Upper lobe of left lung (tissue), 6 donors: Measurements from ENCODE around the gene KIAA1217. TPM values are rescaled to one million over a fixed set of nuclear protein-coding genes. Genes with fewer than 3 reads are reported as not detected.

Source experiments
- ATAC-seq, 2 donors: fragments of 200-7000 bp; cut with Tn5 transposase; one replicate each; pipeline ENCODE4 v1.9.1; 2022; ENCODE audit warnings: mild to moderate bottlenecking in 2 of 2, moderate library complexity in 2 of 2; ENCODE audit not compliant: low FRiP score in 2 of 2
- DNase-seq, 2 donors: peaks; one replicate each; pipeline ENCODE4 v3.0.0-alpha.2; 2019 to 2020
- H3K27ac ChIP-seq, 4 donors: fragments of 200-600 bp; sonication (generic); one replicate each; pipeline ENCODE4 v1.5.1; 2016 to 2019
- H3K27me3 ChIP-seq, 4 donors: fragments of 200-600 bp; sonication (generic); one replicate each; pipeline ENCODE4 v1.5.1; 2017 to 2019
- H3K36me3 ChIP-seq, 4 donors: fragments of 200-600 bp; sonication (generic); one replicate each; pipeline ENCODE4 v1.5.1; 2016 to 2019
- H3K4me1 ChIP-seq, 4 donors: fragments of 200-600 bp; sonication (generic); one replicate each; pipeline ENCODE4 v1.5.1; 2018 to 2019
- H3K4me3 ChIP-seq, 4 donors: fragments of 200-600 bp; sonication (generic); one replicate each; pipeline ENCODE4 v1.5.1; 2017 to 2019; ENCODE audit warnings: mild to moderate bottlenecking in 2 of 4, moderate library complexity in 1 of 4
- H3K9me3 ChIP-seq, 4 donors: fragments of 200-600 bp; sonication (generic); one replicate each; pipeline ENCODE4 v1.5.1; 2018 to 2019
- EP300 ChIP-seq, 4 donors: sonication (generic); formaldehyde crosslinking; IDR thresholded peaks; one replicate each; pipeline ENCODE4 v1.5.1; 2017; ENCODE audit warnings: antibody characterized with exemption in 4 of 4, control low read depth in 2 of 4
- POLR2A ChIP-seq, 4 donors: fragments of 450-650 bp; IDR thresholded peaks; one replicate each; pipeline ENCODE4 v1.5.1; 2016 to 2017; ENCODE audit warnings: antibody characterized with exemption in 4 of 4, mild to moderate bottlenecking in 2 of 4
- POLR2AphosphoS5 ChIP-seq, 2 donors: sonication (generic); formaldehyde crosslinking; IDR thresholded peaks; one replicate each; pipeline ENCODE4 v1.5.1; 2017; ENCODE audit warnings: antibody characterized with exemption in 2 of 2
- WGBS, 2 donors: methylation state at CpG; one replicate each; pipeline ENCODE4 v1.1.5; 2017 to 2018; 5-methylcytosine and 5-hydroxymethylcytosine counted together
- total RNA-seq, 6 donors: library from RNA; depleted of rRNA in 4 of 6; stranded (reverse); fragments of >200 nt in 4 of 6; gene quantifications; one replicate each; pipeline versions ENCODE4 v1.1.0 to v1.2.1, GENCODE V29; 2016 to 2021
- TF ChIP-seq, protein P1 (sequence below), 6 experiments: fragments of 450-650 bp in 4 of 6; fragments of 200-600 bp in 2 of 6; sonication (generic) in 2 of 6; IDR thresholded peaks; one replicate each; pipeline ENCODE4 v1.5.1; 2016 to 2019; ENCODE audit warnings: antibody characterized with exemption in 6 of 6
- donor health status: DM: no; HTN: no; CAD: no; lungs with moderate emphysema.
- donor health status: DM: no; HTN: yes; CAD: no; lungs with severe emphysema.

Gene KIAA1217
- total RNA-seq, 6 donors from 2014 or later, result 18.4 to 109 (median 41.0) TPM

DNA sequence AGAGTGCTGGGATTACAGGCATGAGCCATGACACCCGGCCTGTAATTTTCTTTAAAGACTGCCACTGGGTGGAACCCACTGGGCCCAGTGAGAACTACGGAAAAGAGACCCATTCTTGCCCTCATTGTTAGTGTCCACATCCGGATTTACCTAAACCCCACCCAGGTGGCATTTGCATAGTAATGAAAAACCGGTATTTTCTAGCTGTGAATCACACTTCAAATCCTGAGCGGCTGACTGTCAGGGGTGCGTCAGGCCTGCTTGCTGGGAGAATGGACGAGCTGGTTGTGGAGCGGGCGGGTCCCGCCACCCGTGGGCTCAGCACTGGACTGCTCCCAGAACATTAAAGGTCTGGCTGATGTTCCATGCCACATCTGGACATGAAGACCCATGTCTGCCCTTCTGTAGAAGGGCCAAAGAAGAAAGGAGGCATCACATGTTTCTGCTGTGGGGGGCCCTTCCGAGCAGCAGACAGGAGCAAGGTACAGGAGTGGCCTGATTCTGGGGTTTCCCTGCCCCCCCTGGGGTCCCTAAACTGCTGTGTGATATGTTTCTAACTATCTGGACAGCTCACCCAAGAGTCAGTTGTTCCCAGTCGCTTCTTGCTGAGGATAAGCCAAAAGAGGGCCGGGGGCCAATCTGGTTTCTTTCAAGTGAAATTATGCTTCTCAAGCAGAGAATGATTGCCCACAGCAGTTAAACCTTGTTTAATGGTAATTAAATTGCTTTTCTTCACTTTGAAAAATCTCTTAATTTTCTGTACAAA is 46.4 kb downstream of the KIAA1217 start:
- ATAC-seq (no peak), DNase-seq (peak in 1 of 2 donors; percentile 50)
- WGBS, 2 donors, result 78% methylated on average over 12 to 14 of the region's 14 CpGs
- Histone ChIP-seq H3K4me3 (no peak overlapping the region), H3K36me3 (no peaks in the 10 kb centered on the region), H3K27me3 (no peaks in the 10 kb centered on the region), H3K27ac (peak overlapping the region in 2 of 4 donors; percentile 57 to 60), H3K9me3 (no peaks in the 10 kb centered on the region), H3K4me1 (peaks cover 0 to 22% (median 5%) of the 10 kb centered on the region in 4 donors)
- no peak for TF ChIP-seq POLR2A (IDR thresholded peaks at IDR 0.05)
- no peak for TF ChIP-seq POLR2AphosphoS5 (IDR thresholded peaks at IDR 0.05)
- TF ChIP-seq, protein P1, sequence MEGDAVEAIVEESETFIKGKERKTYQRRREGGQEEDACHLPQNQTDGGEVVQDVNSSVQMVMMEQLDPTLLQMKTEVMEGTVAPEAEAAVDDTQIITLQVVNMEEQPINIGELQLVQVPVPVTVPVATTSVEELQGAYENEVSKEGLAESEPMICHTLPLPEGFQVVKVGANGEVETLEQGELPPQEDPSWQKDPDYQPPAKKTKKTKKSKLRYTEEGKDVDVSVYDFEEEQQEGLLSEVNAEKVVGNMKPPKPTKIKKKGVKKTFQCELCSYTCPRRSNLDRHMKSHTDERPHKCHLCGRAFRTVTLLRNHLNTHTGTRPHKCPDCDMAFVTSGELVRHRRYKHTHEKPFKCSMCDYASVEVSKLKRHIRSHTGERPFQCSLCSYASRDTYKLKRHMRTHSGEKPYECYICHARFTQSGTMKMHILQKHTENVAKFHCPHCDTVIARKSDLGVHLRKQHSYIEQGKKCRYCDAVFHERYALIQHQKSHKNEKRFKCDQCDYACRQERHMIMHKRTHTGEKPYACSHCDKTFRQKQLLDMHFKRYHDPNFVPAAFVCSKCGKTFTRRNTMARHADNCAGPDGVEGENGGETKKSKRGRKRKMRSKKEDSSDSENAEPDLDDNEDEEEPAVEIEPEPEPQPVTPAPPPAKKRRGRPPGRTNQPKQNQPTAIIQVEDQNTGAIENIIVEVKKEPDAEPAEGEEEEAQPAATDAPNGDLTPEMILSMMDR (IDR thresholded peaks at IDR 0.05), result no peak

- DNase-seq (no peak), ATAC-seq (no peak)
- TF ChIP-seq, protein P1 (IDR thresholded peaks at IDR 0.05), result no peak
- TF ChIP-seq POLR2A (IDR thresholded peaks at IDR 0.05) (no peak), EP300 (IDR thresholded peaks at IDR 0.05) (no peak), POLR2AphosphoS5 (IDR thresholded peaks at IDR 0.05) (no peak)
- Histone ChIP-seq H3K9me3 (no peaks in the 10 kb centered on the region), H3K27ac (peak overlapping the region in 2 of 4 donors; percentile 57 to 60), H3K4me3 (no peak overlapping the region), H3K36me3 (no peaks in the 10 kb centered on the region), H3K27me3 (no peaks in the 10 kb centered on the region), H3K4me1 (peaks cover 0 to 19% (median 5%) of the 10 kb centered on the region in 4 donors)
- WGBS, 2 donors, result 54 to 60% methylated on average over 5 of the region's 5 CpGs
These were observed 47.0 kb downstream of the KIAA1217 start for GRCh38 chr10:24255881-24256311.

- H3K4me3 ChIP-seq, result no peak overlapping the region
- H3K27me3 ChIP-seq, result no peaks in the 10 kb centered on the region
- no peaks in the 10 kb centered on the region for H3K9me3 ChIP-seq
- H3K4me1 ChIP-seq, result peaks cover 0 to 12% (median 5%) of the 10 kb centered on the region in 4 donors
- no peak for DNase-seq
- H3K36me3 ChIP-seq, result no peaks in the 10 kb centered on the region
- TF ChIP-seq EP300 (IDR thresholded peaks at IDR 0.05) (no peak), POLR2A (IDR thresholded peaks at IDR 0.05) (no peak), POLR2AphosphoS5 (IDR thresholded peaks at IDR 0.05) (no peak)
- TF ChIP-seq, protein P1 (IDR thresholded peaks at IDR 0.05), result no peak
- peak overlapping the region in 2 of 4 donors; percentile 57 to 60 for H3K27ac ChIP-seq
- ATAC-seq, result no peak
- 79 to 83% methylated on average over 2 of the region's 2 CpGs for WGBS, 2 donors
These were observed 47.7 kb downstream of the KIAA1217 start for GRCh38 chr10:24256619-24257107.

DNA sequence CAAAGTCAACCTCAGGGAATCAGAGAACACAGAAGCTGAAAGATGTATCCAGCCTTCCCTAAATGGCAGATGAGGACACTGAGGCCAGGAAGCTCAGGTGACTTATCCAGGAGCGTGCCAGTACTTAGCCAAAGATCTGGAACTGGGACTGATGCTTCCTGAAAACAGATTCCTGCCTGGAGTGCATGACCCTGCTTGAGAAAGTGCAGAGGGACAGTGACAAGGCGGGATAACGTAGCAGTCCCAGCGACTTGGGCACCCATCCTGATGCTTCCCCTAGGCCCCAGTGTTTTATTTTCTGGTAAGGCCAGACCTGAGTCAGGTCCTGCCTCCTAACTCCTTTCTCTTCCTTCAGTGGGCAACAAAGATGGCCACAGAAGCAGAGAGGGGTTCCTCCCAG is 48.6 kb downstream of the KIAA1217 start:
- Histone ChIP-seq H3K4me3 (no peak overlapping the region), H3K27me3 (no peaks in the 10 kb centered on the region), H3K36me3 (no peaks in the 10 kb centered on the region), H3K27ac (peak overlapping the region in 1 of 4 donors; percentile 11), H3K4me1 (peaks cover 0 to 12% (median 5%) of the 10 kb centered on the region in 4 donors), H3K9me3 (no peaks in the 10 kb centered on the region)
- 93 to 94% methylated on average over 4 of the region's 4 CpGs for WGBS, 2 donors
- DNase-seq (no peak), ATAC-seq (no peak)
- TF ChIP-seq EP300 (IDR thresholded peaks at IDR 0.05) (no peak), POLR2A (IDR thresholded peaks at IDR 0.05) (no peak), POLR2AphosphoS5 (IDR thresholded peaks at IDR 0.05) (no peak)
- TF ChIP-seq, protein P1 (IDR thresholded peaks at IDR 0.05), result no peak
